SIG-M5 (cell line): ENCODE data around the gene MYO18A.
"Not testable (repeated sequence)": the region's sequence is repeated elsewhere in the genome, so short reads cannot be mapped to it uniquely, and the experiment has no call there.

Experiments used
- DNase-seq: peaks from one replicate; lab custom pipeline; 2025; lab: John Stamatoyannopoulos, UW

The MYO18A gene

DNA sequence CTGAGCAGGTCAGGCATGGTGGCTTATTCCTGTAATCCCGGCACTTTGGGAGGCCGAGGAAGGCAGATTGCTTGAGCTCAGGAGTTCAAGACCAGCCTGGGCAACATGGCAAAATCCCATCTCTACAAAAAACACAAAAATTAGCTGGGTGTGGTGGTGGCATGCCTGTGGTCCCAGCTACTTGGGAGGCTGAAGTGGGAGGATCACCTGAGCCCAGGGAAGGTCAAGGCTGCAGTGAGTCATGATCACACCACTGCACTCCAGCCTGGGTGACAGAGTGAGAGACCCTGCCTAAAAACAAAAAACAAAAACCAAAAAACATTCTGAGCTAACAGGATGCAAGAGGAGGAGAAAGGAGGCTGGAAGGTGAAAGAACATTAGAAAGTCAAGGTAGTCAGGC is 33.0 kb downstream of the MYO18A start:
- DNase-seq: not testable (repeated sequence)

DNA sequence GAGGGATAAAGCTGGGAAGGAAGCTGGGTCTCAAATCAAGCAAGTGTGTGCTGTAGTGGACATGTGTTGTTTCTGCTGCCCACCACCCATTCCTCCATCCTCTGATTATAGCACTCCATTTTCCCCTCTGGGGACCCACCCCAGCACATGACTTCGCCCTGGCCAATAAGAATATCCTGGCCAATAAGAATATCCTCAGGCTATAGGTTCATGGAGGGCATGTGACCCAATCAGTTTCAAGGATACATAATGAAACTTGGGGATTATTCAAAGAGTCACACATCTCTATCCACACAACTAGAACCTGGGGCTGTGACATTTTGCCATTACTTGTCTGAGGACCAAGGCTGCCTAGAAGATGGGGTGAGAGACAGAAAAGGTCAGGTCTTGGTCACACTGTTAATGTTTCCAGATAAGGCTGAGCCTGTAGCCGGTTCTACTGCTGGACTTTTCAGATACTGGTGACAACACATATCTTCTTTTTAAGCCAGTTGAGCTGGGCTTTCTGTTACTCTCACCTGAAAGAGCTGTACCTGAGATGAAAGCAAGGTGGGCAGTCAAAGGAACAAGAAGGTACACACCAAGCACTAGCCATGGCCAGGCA is 33.7 kb downstream of the MYO18A start:
- no peak for DNase-seq

- peak; percentile 41 for DNase-seq
These were observed 34.7 kb downstream of the MYO18A start for GRCh38 chr17:29145289-29146073.

- no peak for DNase-seq
These were observed 36.3 kb downstream of the MYO18A start for GRCh38 chr17:29143894-29144293.

DNA sequence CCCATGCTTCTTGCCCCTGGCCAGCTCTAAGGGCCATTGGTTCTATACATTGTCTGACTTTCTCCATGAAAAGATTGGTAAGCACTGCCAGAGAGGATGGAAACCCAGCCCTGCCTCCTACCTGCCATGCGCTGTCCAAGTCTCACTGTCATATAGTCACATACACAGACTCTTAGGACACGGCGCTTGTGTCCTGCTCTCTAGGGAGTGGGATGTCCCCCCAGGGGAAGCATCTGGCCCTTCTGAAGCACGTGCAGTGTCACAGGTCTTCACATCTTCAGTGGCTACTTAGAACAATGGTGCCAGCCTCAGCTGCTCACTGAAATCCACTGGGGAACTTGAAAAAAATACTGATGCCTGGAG is 38.7 kb downstream of the MYO18A start:
- no peak for DNase-seq

GRCh38 chr17:29140631-29141513 is 39.3 kb downstream of the MYO18A start:
- DNase-seq: no peak

DNA sequence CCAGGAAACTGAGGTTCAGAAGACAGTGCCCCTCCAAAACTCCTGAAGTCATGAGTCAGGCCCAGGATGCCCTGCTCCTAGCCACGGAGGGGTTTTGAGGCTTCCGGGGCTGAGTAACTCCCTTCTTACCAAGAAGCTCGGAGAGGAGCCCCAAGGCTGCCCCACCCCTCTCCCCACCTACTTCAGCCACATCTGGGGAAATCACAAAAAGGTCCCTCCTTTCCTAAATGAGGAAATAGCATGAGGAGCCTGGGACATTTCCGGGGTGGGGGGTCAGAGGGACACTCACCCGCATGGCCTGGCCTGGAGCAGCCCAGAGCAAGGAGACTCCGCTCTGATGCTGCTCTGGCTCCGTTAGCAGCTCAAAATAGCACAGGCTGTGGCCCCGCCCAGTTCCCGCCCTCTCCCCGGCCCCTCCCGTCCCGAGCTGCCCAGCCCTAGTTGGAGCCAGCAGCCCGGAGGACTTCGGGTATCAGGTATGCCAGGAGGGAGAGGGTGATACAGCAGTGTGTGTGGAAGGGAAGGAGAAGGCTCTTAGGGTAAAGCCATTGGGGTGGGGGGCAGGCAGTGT is 40.1 kb downstream of the MYO18A start:
- peak; percentile 76 for DNase-seq

GRCh38 chr17:29138971-29139691 is 41.1 kb downstream of the MYO18A start:
- DNase-seq: no peak

DNA sequence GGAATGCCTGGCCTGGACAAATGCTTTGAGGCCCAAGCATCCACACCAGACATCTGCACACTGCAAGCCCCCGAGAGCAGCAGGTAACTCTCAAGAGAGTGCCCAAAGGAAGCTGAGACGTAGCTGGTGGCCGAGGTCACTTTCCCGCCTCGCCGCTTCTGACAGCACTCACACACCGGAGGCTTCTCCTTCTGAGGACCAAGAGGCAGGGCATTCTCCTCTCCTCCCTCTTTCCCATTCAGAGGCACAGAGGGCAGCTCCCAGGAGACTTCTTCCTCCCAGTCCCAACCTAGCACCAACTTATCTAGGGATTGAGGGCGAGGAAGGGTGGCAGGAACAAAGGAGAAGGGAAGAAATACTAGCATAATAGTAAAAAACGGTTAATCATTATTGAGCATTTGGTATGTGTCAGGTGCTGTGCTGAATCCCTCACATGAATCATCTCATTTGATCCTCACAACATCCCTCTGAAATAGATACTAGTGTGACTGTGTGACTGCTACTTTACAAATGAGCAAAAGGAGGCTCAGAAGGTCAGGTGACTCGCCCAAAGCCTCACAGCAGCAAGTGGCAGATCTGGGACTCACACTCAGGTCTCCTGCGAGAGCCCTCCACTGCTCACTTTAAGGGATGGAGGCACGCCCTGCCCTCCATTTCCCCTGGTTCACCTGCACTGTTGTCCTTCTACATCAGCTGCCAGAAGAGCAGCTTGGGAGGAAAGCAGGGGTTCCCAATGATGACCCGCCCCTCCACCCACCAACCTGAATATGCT is 41.8 kb downstream of the MYO18A start:
- DNase-seq: no peak

DNA sequence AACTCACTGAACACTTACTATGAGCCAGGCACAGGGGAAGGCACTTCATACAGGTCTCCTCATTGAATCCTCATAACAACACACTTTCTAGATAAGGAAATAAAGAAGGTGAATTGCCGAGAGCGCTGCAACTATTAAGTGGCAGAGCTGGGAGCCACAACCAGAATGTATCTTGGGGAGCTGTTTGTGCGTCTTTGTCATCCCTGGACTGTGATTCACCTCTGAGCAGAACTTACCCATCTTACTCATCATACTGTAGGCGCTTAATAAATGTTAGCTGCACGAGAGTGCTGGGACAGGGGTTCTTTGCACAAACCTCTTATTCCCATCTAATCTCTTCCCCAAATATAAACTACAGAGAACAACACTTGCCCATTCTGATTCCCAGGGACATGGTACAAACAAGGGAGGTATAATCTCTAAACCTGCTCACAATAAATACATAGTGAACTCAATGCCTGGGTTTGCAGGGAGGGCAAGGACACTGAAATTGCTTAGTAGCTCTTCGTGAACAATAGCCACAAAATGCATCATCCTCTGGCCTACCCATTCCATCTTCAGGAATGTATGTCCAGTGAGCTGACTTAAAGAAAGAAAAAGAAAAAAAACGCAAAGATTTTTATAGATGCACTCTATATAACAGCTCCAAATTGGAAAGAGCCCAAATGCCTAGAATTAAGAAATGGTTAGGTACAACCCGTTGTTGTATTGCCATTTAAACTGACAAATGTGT is 43.0 kb downstream of the MYO18A start:
- DNase-seq: no peak

GRCh38 chr17:29135464-29135863 is 44.7 kb downstream of the MYO18A start:
- no peak for DNase-seq

- no peak for DNase-seq
These were observed 47.0 kb downstream of the MYO18A start for GRCh38 chr17:29133121-29133713.

DNA sequence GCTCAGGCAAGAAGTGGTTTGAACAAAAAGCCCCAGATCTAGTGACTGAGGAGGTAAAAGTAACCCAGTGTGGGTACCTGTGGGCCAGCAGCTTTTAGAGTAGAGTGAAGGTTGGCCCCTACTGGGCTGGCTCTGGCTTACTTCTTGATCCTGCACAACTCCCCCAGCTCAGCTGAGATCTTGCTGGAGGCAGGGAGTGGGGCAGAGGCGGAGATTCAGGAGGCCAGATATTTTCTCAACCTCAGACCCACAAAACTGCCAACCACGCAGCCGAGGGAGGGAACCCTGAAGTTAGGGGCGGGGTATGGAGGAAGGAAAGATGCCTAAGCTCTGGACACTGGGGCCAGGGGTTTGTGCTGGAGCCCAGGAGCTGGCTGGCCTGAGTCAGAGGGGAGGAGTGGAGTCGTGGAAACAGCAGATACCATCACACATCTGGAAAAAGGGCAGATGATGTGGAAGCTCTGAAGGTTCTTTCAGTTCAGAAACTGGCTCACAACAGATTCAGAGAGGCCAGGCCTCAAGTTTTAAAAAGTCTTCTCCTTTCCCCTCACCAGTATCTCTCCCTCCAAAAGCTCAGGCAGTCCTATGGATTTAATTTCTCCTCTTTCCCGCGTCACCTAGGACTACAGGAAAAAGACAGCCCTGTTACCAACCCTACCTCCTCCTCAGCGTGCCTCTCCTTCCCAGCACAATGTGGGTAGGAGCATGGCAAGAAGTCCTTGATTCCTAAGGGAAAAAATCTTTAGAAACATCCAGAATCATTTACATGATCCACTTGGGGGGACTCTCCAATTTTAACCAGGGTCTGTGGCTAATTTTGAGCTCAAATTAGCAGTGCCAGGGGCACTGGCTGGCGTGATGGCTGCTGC is 48.1 kb downstream of the MYO18A start:
- no peak for DNase-seq

GRCh38 chr17:29129731-29130130 is 50.5 kb downstream of the MYO18A start:
- no peak for DNase-seq

DNA sequence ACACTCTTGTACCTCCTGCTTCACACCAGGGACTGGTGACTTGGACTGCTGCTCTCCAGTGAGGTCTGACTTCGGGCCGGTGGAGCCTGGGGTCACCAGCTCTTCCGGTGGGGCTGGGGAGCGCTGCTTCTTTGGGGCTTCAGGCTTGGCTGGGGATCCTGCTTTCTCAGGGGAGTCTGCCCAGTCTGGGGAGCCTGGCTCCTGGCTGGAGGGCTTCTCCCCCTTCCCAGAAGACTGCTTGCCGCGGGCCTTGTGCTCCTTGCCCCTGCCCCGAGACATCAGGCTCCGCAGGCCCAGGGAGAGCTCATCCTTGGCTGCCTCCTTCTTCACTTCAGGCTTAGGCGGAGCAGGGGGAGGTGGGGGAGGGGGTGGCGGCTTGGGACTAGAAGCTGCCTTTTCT is 52.4 kb downstream of the MYO18A start:
- no peak for DNase-seq

DNA sequence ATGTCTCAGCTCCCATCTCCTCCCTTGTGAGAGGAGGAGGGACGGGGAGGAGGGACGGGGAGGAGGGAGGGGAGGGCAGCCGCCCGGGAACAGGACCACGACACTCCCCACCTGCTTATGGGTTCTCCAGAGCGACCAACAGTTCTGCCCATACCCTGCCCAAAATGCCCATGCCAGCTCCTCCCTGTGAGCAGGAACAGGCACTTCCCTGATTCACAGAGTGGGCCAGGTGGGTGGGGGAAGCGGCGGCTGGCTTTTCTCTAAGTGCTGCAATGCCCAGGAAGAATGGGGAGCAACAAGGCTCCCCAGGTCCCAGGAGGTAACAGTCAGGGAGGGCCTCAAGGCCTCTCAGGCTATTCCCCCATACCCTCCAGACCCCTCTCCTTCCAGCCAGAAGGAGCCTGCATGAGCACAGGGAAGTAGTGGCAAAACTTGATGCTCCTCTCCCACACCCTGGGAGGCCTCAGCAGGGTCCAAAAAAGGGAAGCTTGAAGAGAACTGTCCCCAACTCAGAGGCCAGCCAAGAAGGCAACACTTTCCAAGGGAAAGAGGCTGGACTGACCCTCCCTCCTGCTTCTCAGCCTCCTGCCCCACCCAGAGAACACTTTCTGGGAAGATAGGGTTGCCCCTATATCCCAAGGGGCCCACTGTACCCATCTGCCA is 53.8 kb downstream of the MYO18A start:
- no peak for DNase-seq

- no peak for DNase-seq
These were observed 54.5 kb downstream of the MYO18A start for GRCh38 chr17:29125651-29126050.

DNA sequence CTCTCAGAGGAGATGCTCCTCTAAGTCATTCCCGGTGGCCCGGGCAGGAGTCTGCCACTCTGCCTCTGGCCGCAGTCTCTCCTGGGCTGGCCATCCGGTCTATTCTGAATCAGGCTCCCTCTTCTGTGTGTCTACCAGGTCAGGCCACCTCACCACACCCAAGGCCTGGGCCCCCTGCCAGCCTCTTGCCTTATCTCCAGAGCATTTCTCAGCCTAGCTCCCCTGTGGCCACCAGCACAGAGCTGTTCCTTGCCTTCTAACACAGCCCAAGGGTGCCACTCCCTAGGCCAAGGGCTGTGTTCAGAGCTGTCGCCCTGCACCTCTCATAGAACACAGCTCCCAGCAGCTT is 55.3 kb downstream of the MYO18A start:
- DNase-seq: no peak
